ENCODE results near the gene KCNQ1. TPM values are rescaled to one million over a fixed set of nuclear protein-coding genes. Genes with fewer than 3 reads are reported as not detected.
A peak's percentile ranks its signal among the peaks of the same experiment; 100 is the strongest.

KCNQ1 gene
- total RNA-seq, 2 experiments from 2014 or later = 10.7 to 10.8 TPM

- H3K27ac Mint-ChIP-seq = no peak overlapping the region
Observed at GRCh38 chr11:2771758-2772466, 327.1 kb downstream of the KCNQ1 start.

GRCh38 chr11:2772544-2773031 is 327.8 kb downstream of the KCNQ1 start:
- no peaks in the 10 kb centered on the region for H3K9me3 Mint-ChIP-seq
- H3K27ac Mint-ChIP-seq = no peak overlapping the region
- no peak overlapping the region for H3K4me3 Mint-ChIP-seq
- no peaks in the 10 kb centered on the region for H3K27me3 Mint-ChIP-seq
- CTCF ChIA-PET = interaction anchor here (0.6 kb wide), 1 partner anchor 204 kb away, joined by 3 read pairs; no protein-coding TSS in a partner anchor
- intact Hi-C loops (cut with micrococcal nuclease) = no loop called here
- POLR2A ChIA-PET = no interaction called here
- H3K4me1 Mint-ChIP-seq (ENCODE audit: low read depth) = peaks cover 13% of the 10 kb centered on the region
- DNase-seq = peak; percentile 57
- no peaks in the 10 kb centered on the region for H3K36me3 Mint-ChIP-seq

More at GRCh38 chr11:2771758-2772466, 327.1 kb downstream of the KCNQ1 start:
- H3K9me3 Mint-ChIP-seq = no peaks in the 10 kb centered on the region
- peaks cover 13% of the 10 kb centered on the region for H3K4me1 Mint-ChIP-seq (ENCODE audit: low read depth)
- ChIA-PET CTCF (interaction anchor here (0.6 kb wide), 1 partner anchor 204 kb away, joined by 3 read pairs; no protein-coding TSS in a partner anchor), POLR2A (no interaction called here)
- intact Hi-C loops (cut with micrococcal nuclease) = no loop called here
- no peak overlapping the region for H3K4me3 Mint-ChIP-seq
- DNase-seq = peak; percentile 6
- no peaks in the 10 kb centered on the region for H3K36me3 Mint-ChIP-seq
- no peaks in the 10 kb centered on the region for H3K27me3 Mint-ChIP-seq

DNA sequence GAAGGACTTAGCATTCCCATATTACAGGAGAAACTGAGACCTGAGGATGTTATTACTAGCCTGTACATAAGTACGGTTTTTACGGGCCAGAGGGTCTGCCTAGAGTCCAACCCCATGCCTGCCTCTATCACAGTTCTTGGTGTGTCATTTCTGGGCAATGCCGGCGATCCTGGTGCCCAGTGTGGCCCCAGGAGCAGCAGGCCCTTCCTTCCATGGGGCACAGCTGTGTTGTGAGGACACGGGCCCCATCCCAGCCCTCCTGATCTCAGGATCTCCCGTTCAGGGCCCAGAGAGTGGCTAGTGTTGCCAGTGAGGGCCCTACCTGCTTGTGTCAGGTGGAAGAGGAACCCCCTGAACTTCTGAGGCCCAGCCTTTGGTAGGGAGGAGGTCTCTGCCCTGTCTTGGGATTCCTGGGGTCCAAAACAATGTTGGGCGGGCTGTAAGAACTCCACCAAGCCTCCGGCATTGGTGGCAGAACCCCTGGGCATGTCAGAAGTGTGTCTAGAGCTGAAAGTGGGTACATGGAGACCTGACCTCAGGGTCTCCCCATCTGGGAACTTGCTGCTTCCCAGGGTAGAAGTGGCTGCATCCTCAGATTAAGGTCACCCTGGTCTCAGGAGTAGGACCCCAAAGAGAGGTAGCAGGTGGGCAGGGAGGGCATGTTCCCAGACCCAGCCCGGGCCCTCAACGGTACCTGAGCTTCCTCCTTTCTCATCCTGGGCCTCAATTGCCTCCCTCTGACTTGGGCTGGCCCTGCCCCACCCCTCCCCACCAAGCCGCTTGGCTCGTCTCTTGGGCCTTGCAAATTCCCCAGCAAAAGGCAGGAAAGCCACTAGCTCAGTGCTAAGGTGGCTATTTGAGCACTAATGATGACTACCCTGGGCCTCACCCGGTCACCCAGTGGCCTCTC is 329.6 kb downstream of the KCNQ1 start:
- Mint-ChIP-seq H3K27ac (no peak overlapping the region), H3K4me3 (no peak overlapping the region), H3K9me3 (no peaks in the 10 kb centered on the region), H3K27me3 (no peaks in the 10 kb centered on the region), H3K36me3 (no peaks in the 10 kb centered on the region), H3K4me1 (ENCODE audit: low read depth) (peaks cover 13% of the 10 kb centered on the region)
- intact Hi-C loops (cut with micrococcal nuclease) = no loop called here
- CTCF ChIA-PET = no interaction called here
- DNase-seq = peak; percentile 1
- POLR2A ChIA-PET = no interaction called here

- H3K27ac Mint-ChIP-seq = no peak overlapping the region
- peak; percentile 9 for DNase-seq
- peaks cover 13% of the 10 kb centered on the region for H3K4me1 Mint-ChIP-seq (ENCODE audit: low read depth)
- ChIA-PET CTCF (no interaction called here), POLR2A (no interaction called here)
- no peak overlapping the region for H3K4me3 Mint-ChIP-seq
- H3K9me3 Mint-ChIP-seq = no peaks in the 10 kb centered on the region
- H3K36me3 Mint-ChIP-seq = no peaks in the 10 kb centered on the region
- no peaks in the 10 kb centered on the region for H3K27me3 Mint-ChIP-seq
- intact Hi-C loops (cut with micrococcal nuclease) = no loop called here
Observed at GRCh38 chr11:2775083-2775625, 330.3 kb downstream of the KCNQ1 start.

- ChIA-PET POLR2A (no interaction called here), CTCF (interaction anchor here (1.3 kb wide), 1 partner anchor 112 kb away, joined by 3 read pairs; no protein-coding TSS in a partner anchor)
- H3K4me3 Mint-ChIP-seq = no peak overlapping the region
- no peak overlapping the region for H3K27ac Mint-ChIP-seq
- peak; percentile 1 for DNase-seq
- intact Hi-C loops (cut with micrococcal nuclease) = no loop called here
- no peaks in the 10 kb centered on the region for H3K27me3 Mint-ChIP-seq
- H3K4me1 Mint-ChIP-seq (ENCODE audit: low read depth) = peaks cover 13% of the 10 kb centered on the region
- no peaks in the 10 kb centered on the region for H3K36me3 Mint-ChIP-seq
- H3K9me3 Mint-ChIP-seq = no peaks in the 10 kb centered on the region
Observed at GRCh38 chr11:2775626-2776350, 331.0 kb downstream of the KCNQ1 start.

GRCh38 chr11:2776351-2777061 is 331.7 kb downstream of the KCNQ1 start:
- POLR2A ChIA-PET = no interaction called here
- Mint-ChIP-seq H3K9me3 (no peaks in the 10 kb centered on the region), H3K4me3 (no peak overlapping the region), H3K27ac (no peak overlapping the region), H3K36me3 (no peaks in the 10 kb centered on the region), H3K4me1 (ENCODE audit: low read depth) (peaks cover 13% of the 10 kb centered on the region), H3K27me3 (no peaks in the 10 kb centered on the region)
- peak; percentile 7 for DNase-seq
- intact Hi-C loops (cut with micrococcal nuclease) = no loop called here
- CTCF ChIA-PET = interaction anchor here (1.3 kb wide), 1 partner anchor 112 kb away, joined by 3 read pairs; no protein-coding TSS in a partner anchor

GRCh38 chr11:2777386-2777785 is 332.6 kb downstream of the KCNQ1 start:
- no peaks in the 10 kb centered on the region for H3K9me3 Mint-ChIP-seq
- peak; percentile 2 for DNase-seq
- peaks cover 13% of the 10 kb centered on the region for H3K4me1 Mint-ChIP-seq (ENCODE audit: low read depth)
- H3K27ac Mint-ChIP-seq = no peak overlapping the region
- POLR2A ChIA-PET = no interaction called here
- intact Hi-C loops (cut with micrococcal nuclease) = no loop called here
- H3K27me3 Mint-ChIP-seq = no peaks in the 10 kb centered on the region
- CTCF ChIA-PET = no interaction called here
- H3K36me3 Mint-ChIP-seq = no peaks in the 10 kb centered on the region
- no peak overlapping the region for H3K4me3 Mint-ChIP-seq

DNA sequence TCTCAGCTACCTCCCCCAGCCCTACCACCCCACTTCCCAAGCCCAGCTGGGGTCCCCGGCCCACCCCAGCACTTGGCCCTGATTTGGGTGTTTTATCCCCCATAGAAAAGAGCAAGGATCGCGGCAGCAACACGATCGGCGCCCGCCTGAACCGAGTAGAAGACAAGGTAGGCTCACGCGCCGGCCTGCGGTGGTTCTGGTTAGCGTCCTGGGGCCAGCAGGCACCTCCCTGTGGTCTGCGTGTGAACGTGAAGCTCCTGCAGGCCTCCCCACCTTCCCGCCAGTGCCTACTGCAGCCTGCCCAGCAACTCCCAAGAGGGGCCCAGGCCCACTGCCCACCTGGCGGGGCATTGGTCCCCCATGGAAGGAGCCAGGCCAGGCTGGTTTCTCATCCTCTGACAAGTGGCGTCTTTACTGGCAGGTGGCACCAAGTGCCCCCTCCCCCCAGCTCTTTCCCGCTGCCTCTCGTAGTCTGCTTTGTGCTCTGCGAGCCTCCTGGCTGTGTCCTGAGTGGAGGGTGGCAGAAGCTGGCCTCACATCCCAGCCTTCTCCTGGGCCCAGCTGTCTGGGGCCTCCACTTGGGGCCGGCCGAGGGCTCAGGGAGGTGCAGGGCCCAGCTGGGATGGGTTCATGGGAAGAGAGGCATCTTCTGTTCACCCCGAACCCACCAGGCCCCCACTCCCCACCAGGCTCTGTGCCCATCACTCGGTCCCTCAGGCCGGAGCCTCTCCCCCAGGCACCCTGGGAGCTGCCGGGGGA is 333.2 kb downstream of the KCNQ1 start:
- Mint-ChIP-seq H3K4me3 (no peak overlapping the region), H3K27ac (no peak overlapping the region), H3K4me1 (ENCODE audit: low read depth) (peaks cover 7% of the 10 kb centered on the region), H3K36me3 (no peaks in the 10 kb centered on the region), H3K27me3 (no peaks in the 10 kb centered on the region), H3K9me3 (no peaks in the 10 kb centered on the region)
- peak; percentile 3 for DNase-seq
- CTCF ChIA-PET = no interaction called here
- intact Hi-C loops (cut with micrococcal nuclease) = no loop called here
- POLR2A ChIA-PET = no interaction called here

GRCh38 chr11:2778630-2779498 is 334.1 kb downstream of the KCNQ1 start:
- ChIA-PET CTCF (no interaction called here), POLR2A (no interaction called here)
- Mint-ChIP-seq H3K9me3 (no peaks in the 10 kb centered on the region), H3K4me1 (ENCODE audit: low read depth) (peaks cover 7% of the 10 kb centered on the region), H3K4me3 (no peak overlapping the region), H3K27me3 (no peaks in the 10 kb centered on the region), H3K36me3 (no peaks in the 10 kb centered on the region), H3K27ac (no peak overlapping the region)
- intact Hi-C loops (cut with micrococcal nuclease) = no loop called here
- peak; percentile 6 for DNase-seq

DNA sequence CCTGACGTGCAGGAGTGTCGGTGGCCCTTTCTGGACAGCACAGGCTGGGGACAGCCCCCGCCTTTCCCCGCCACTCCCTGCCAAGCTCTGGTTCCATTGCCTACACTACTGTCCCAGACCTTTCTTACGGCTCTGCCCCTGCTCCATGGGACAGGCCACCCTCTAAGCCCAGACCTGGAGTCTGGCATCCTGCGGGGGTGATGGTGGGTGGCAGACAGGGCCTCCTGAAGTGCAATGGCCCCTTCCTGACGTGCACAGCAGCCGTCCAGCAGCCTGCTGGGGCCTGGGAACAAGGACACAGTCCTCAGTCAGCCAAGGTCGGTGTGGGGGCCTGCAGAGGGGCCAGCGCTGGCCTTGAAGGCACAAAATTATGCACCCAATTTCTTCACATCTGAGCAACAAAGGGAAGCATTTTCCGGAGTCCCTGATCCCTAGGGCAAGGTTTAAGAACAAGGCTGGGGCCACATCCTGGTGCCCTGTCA is 334.7 kb downstream of the KCNQ1 start:
- intact Hi-C loops (cut with micrococcal nuclease) = no loop called here
- ChIA-PET POLR2A (no interaction called here), CTCF (no interaction called here)
- no peaks in the 10 kb centered on the region for H3K36me3 Mint-ChIP-seq
- no peak overlapping the region for H3K27ac Mint-ChIP-seq
- peak; percentile 3 for DNase-seq
- H3K4me3 Mint-ChIP-seq = no peak overlapping the region
- no peaks in the 10 kb centered on the region for H3K27me3 Mint-ChIP-seq
- H3K4me1 Mint-ChIP-seq (ENCODE audit: low read depth) = peaks cover 3% of the 10 kb centered on the region
- H3K9me3 Mint-ChIP-seq = no peaks in the 10 kb centered on the region

All from activated CD4-positive, alpha-beta memory T cell treated with anti-CD3 and anti-CD28 coated beads for 36 hours (primary cell).